ENCODE measurements around the gene TDRD1. TPM values are rescaled to one million over a fixed set of nuclear protein-coding genes. Genes with fewer than 3 reads are reported as not detected.

TDRD1 gene, protein sequence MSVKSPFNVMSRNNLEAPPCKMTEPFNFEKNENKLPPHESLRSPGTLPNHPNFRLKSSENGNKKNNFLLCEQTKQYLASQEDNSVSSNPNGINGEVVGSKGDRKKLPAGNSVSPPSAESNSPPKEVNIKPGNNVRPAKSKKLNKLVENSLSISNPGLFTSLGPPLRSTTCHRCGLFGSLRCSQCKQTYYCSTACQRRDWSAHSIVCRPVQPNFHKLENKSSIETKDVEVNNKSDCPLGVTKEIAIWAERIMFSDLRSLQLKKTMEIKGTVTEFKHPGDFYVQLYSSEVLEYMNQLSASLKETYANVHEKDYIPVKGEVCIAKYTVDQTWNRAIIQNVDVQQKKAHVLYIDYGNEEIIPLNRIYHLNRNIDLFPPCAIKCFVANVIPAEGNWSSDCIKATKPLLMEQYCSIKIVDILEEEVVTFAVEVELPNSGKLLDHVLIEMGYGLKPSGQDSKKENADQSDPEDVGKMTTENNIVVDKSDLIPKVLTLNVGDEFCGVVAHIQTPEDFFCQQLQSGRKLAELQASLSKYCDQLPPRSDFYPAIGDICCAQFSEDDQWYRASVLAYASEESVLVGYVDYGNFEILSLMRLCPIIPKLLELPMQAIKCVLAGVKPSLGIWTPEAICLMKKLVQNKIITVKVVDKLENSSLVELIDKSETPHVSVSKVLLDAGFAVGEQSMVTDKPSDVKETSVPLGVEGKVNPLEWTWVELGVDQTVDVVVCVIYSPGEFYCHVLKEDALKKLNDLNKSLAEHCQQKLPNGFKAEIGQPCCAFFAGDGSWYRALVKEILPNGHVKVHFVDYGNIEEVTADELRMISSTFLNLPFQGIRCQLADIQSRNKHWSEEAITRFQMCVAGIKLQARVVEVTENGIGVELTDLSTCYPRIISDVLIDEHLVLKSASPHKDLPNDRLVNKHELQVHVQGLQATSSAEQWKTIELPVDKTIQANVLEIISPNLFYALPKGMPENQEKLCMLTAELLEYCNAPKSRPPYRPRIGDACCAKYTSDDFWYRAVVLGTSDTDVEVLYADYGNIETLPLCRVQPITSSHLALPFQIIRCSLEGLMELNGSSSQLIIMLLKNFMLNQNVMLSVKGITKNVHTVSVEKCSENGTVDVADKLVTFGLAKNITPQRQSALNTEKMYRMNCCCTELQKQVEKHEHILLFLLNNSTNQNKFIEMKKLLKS
- polyA plus RNA-seq (2011; rRNA removed) (not detected in 2 replicates), polyA minus RNA-seq (2011; rRNA and poly(A)+ RNA removed) (not detected in 2 replicates)

DNA sequence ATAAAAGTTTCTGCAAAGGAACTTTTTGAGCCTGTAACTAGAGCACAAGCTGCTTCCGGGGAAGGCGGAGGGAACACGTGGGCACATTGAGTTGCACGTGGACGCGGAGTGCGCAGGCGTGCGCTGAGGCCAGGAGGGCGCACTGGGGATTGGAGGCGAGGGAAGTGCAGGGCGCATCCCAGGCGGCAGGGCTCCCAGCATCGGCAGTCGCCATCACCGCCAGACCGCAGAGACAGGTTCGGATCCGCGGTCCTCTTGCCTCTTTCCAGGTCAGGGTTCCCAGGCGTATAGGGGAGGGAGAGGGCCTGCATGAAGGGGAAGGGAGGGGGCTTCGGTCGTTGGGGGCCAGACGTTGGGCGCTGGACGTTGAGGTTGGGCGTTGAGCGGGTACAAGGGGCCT is at the start of gene TDRD1:
TSS of gene TDRD1 (plus strand) at position 206 of the 400 bp plus-strand sequence. CDS start 8,479 bp downstream, outside the sequence.
- TF ChIP-seq, protein P1, sequence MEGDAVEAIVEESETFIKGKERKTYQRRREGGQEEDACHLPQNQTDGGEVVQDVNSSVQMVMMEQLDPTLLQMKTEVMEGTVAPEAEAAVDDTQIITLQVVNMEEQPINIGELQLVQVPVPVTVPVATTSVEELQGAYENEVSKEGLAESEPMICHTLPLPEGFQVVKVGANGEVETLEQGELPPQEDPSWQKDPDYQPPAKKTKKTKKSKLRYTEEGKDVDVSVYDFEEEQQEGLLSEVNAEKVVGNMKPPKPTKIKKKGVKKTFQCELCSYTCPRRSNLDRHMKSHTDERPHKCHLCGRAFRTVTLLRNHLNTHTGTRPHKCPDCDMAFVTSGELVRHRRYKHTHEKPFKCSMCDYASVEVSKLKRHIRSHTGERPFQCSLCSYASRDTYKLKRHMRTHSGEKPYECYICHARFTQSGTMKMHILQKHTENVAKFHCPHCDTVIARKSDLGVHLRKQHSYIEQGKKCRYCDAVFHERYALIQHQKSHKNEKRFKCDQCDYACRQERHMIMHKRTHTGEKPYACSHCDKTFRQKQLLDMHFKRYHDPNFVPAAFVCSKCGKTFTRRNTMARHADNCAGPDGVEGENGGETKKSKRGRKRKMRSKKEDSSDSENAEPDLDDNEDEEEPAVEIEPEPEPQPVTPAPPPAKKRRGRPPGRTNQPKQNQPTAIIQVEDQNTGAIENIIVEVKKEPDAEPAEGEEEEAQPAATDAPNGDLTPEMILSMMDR (IDR thresholded peaks at IDR 0.05; ENCODE audit: low read depth, low read length) = no peak
- Histone ChIP-seq H3K27me3 (ENCODE audit: control insufficient read depth, insufficient read depth, low read length) (peaks cover 17% of the 10 kb centered on the region), H3K9me3 (ENCODE audit: control insufficient read depth, insufficient read depth, low read length) (no peaks in the 10 kb centered on the region; the same call in 1 of the 2 replicates), H3K4me3 (ENCODE audit: low read depth, low read length) (no peak within 1 kb of the TSS), H3K27ac (ENCODE audit: low read depth, low read length) (no peak within 1 kb of the TSS)
- no peak for DNase-seq (ENCODE audit: low read depth, low spot score)
- ChIA-PET CTCF (no interaction called here), POLR2A (no interaction called here)

DNA sequence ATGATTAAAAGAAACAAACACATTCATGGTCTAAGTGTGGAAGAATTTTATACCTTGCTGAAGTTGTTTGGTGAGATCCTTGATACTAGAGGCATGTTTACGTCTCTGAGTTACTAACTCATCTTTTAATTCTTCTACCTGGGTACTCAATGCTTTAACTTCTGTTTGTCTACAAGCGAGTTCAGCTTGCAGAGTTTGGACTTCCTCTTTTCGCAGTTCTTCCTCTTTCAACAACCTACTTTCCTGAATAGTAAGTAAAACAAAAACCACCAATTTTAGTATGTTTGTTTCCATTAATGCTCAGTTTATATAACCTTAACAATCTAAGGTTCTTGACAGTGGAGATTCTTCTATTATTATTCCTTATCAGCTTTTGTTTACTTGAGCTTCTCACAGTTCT is 48.1 kb upstream of the TDRD1 start:
- Histone ChIP-seq H3K27me3 (ENCODE audit: control insufficient read depth, insufficient read depth, low read length) (no peaks in the 10 kb centered on the region), H3K9me3 (ENCODE audit: control insufficient read depth, insufficient read depth, low read length) (no peaks in the 10 kb centered on the region), H3K4me3 (ENCODE audit: low read depth, low read length) (no peak overlapping the region), H3K27ac (ENCODE audit: low read depth, low read length) (no peak overlapping the region)
- POLR2A ChIA-PET = no interaction called here
- TF ChIP-seq, protein P1 (IDR thresholded peaks at IDR 0.05; ENCODE audit: low read depth, low read length) = no peak
- CTCF ChIA-PET = no interaction called here
- no peak for DNase-seq (ENCODE audit: low read depth, low spot score)

DNA sequence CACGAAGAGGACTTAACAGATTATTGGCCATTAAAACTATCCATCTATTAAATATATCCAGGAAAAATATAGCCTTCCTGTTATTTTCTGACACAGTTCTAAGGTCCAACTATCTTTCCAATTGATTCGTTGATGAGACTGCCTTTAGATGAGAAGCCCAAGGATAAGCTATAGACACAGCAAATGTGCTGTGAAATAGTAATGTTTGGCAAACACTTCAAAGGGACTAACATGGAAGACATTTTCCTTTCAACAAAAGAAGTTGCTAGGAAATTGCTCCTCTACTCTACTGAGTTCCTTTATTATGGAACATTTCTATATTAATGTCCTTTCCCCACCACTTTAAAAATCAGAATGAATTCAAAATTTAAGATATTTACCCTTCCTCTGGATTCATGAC is 43.7 kb upstream of the TDRD1 start:
- TF ChIP-seq, protein P1 (IDR thresholded peaks at IDR 0.05; ENCODE audit: low read depth, low read length) = no peak
- Histone ChIP-seq H3K27me3 (ENCODE audit: control insufficient read depth, insufficient read depth, low read length) (no peaks in the 10 kb centered on the region), H3K4me3 (ENCODE audit: low read depth, low read length) (no peak overlapping the region), H3K27ac (ENCODE audit: low read depth, low read length) (no peak overlapping the region), H3K9me3 (ENCODE audit: control insufficient read depth, insufficient read depth, low read length) (no peaks in the 10 kb centered on the region)
- DNase-seq (ENCODE audit: low read depth, low spot score) = no peak
- ChIA-PET POLR2A (no interaction called here), CTCF (no interaction called here)

DNA sequence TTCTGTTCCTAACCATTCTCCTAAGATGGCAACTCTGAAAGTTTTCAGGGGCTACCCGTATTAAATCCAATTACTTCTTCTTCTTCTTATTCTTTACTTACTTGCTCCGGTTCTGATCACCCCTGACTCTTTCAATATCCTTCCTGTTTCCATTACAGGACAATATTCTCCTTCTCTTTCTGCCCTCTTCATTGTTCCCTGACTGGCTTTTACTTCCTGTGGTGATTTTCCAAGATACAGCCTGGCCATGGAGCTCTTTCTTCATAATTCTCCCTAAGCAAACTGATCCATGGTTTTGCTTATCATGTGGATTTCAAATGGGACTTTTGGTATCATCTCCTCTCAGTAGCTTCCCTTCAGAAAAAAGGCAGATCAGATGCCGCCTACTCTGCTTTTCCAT is 40.6 kb upstream of the TDRD1 start:
- TF ChIP-seq, protein P1 (IDR thresholded peaks at IDR 0.05; ENCODE audit: low read depth, low read length) = no peak
- no peak overlapping the region for H3K4me3 ChIP-seq (ENCODE audit: low read depth, low read length)
- H3K27ac ChIP-seq (ENCODE audit: low read depth, low read length) = no peak overlapping the region
- POLR2A ChIA-PET = no interaction called here
- no peaks in the 10 kb centered on the region for H3K9me3 ChIP-seq (ENCODE audit: control insufficient read depth, insufficient read depth, low read length)
- DNase-seq (ENCODE audit: low read depth, low spot score) = no peak
- CTCF ChIA-PET = no interaction called here
- no peaks in the 10 kb centered on the region for H3K27me3 ChIP-seq (ENCODE audit: control insufficient read depth, insufficient read depth, low read length)

Measured in AG04450 (cell line).